DOHH2 (cell line): Measurements from ENCODE around the gene ANKRD13C.

ENCODE experiments used
- EZH2phosphoT487 ChIP-seq: fragments of 200-600 bp; sonication (generic); IDR thresholded peaks from 2 replicates; pipeline ENCODE4 v1.6.1; 2017; ENCODE audit warnings: borderline replicate concordance, mild to moderate bottlenecking, antibody characterized with exemption, low read length, moderate library complexity, mixed read lengths
- TF ChIP-seq, protein P1 (sequence below): fragments of 200-600 bp; sonication (generic); IDR thresholded peaks from one replicate; pipeline ENCODE4 v1.5.1; 2014; ENCODE audit warnings: antibody characterized with exemption, mild to moderate bottlenecking, low read depth, low read length; ENCODE audit not compliant: poor library complexity, severe bottlenecking

GRCh38 chr1:70360321-70360720 is 5.8 kb upstream of the ANKRD13C start:
- TF ChIP-seq, protein P1, sequence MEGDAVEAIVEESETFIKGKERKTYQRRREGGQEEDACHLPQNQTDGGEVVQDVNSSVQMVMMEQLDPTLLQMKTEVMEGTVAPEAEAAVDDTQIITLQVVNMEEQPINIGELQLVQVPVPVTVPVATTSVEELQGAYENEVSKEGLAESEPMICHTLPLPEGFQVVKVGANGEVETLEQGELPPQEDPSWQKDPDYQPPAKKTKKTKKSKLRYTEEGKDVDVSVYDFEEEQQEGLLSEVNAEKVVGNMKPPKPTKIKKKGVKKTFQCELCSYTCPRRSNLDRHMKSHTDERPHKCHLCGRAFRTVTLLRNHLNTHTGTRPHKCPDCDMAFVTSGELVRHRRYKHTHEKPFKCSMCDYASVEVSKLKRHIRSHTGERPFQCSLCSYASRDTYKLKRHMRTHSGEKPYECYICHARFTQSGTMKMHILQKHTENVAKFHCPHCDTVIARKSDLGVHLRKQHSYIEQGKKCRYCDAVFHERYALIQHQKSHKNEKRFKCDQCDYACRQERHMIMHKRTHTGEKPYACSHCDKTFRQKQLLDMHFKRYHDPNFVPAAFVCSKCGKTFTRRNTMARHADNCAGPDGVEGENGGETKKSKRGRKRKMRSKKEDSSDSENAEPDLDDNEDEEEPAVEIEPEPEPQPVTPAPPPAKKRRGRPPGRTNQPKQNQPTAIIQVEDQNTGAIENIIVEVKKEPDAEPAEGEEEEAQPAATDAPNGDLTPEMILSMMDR = no peak
- TF ChIP-seq EZH2phosphoT487 = no peak
